ENCODE measurements around the gene PDGFA. TPM values are rescaled to one million over a fixed set of nuclear protein-coding genes. Genes with fewer than 3 reads are reported as not detected.

The PDGFA gene
- total and polyA plus RNA-seq, 2 experiments from 2014 or later = 35.6 to 43.1 TPM

DNA sequence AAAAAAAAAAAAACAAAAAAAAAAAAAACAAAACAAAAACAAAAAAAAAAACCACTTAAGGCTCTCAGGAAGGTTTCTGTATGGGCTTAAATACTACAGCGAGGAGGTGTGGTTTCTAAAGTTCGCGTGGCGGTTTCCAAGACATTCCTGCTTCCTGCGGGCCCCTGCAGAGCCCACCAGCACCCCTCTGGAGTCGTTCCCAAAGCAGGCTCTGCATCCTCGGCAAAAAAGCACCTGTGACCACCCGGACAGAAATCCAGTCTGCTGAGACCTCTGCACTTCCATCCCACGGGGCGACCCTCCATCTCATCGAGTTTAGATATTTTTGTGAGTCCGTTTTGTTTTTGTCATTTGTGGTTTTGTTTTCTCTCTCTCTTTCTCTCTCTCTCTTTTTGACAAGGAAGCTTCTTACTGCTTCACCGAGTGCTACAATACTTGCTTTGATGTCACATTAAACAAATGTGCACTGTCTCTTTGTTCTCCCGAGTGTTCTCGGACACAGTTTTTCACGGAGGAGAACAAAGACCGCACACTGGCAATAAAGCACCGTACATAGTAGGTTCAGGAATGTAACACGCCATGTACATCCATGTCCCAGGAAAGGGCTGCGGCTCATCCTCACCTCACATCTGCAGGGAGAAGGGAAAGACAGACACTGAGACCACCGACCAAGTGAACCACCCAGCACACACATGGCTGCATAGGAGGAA is 21.5 kb downstream of the PDGFA start:
- H3K27me3 ChIP-seq (ENCODE audit: insufficient read depth) = no peaks in the 10 kb centered on the region
- Mint-ChIP-seq H3K9me3 (peaks cover 7% of the 10 kb centered on the region; the same call in 2 of the 3 replicates), H3K4me3 (no peak overlapping the region), H3K4me1 (peaks cover 14% of the 10 kb centered on the region; the same call in 2 of the 3 replicates), H3K27me3 (ENCODE audit: insufficient read depth, low read depth, poor library complexity) (peaks cover 9% of the 10 kb centered on the region), H3K27ac (no peak overlapping the region), H3K36me3 (ENCODE audit: low read depth) (peaks cover 72% of the 10 kb centered on the region)
- TF ChIP-seq, protein P1, sequence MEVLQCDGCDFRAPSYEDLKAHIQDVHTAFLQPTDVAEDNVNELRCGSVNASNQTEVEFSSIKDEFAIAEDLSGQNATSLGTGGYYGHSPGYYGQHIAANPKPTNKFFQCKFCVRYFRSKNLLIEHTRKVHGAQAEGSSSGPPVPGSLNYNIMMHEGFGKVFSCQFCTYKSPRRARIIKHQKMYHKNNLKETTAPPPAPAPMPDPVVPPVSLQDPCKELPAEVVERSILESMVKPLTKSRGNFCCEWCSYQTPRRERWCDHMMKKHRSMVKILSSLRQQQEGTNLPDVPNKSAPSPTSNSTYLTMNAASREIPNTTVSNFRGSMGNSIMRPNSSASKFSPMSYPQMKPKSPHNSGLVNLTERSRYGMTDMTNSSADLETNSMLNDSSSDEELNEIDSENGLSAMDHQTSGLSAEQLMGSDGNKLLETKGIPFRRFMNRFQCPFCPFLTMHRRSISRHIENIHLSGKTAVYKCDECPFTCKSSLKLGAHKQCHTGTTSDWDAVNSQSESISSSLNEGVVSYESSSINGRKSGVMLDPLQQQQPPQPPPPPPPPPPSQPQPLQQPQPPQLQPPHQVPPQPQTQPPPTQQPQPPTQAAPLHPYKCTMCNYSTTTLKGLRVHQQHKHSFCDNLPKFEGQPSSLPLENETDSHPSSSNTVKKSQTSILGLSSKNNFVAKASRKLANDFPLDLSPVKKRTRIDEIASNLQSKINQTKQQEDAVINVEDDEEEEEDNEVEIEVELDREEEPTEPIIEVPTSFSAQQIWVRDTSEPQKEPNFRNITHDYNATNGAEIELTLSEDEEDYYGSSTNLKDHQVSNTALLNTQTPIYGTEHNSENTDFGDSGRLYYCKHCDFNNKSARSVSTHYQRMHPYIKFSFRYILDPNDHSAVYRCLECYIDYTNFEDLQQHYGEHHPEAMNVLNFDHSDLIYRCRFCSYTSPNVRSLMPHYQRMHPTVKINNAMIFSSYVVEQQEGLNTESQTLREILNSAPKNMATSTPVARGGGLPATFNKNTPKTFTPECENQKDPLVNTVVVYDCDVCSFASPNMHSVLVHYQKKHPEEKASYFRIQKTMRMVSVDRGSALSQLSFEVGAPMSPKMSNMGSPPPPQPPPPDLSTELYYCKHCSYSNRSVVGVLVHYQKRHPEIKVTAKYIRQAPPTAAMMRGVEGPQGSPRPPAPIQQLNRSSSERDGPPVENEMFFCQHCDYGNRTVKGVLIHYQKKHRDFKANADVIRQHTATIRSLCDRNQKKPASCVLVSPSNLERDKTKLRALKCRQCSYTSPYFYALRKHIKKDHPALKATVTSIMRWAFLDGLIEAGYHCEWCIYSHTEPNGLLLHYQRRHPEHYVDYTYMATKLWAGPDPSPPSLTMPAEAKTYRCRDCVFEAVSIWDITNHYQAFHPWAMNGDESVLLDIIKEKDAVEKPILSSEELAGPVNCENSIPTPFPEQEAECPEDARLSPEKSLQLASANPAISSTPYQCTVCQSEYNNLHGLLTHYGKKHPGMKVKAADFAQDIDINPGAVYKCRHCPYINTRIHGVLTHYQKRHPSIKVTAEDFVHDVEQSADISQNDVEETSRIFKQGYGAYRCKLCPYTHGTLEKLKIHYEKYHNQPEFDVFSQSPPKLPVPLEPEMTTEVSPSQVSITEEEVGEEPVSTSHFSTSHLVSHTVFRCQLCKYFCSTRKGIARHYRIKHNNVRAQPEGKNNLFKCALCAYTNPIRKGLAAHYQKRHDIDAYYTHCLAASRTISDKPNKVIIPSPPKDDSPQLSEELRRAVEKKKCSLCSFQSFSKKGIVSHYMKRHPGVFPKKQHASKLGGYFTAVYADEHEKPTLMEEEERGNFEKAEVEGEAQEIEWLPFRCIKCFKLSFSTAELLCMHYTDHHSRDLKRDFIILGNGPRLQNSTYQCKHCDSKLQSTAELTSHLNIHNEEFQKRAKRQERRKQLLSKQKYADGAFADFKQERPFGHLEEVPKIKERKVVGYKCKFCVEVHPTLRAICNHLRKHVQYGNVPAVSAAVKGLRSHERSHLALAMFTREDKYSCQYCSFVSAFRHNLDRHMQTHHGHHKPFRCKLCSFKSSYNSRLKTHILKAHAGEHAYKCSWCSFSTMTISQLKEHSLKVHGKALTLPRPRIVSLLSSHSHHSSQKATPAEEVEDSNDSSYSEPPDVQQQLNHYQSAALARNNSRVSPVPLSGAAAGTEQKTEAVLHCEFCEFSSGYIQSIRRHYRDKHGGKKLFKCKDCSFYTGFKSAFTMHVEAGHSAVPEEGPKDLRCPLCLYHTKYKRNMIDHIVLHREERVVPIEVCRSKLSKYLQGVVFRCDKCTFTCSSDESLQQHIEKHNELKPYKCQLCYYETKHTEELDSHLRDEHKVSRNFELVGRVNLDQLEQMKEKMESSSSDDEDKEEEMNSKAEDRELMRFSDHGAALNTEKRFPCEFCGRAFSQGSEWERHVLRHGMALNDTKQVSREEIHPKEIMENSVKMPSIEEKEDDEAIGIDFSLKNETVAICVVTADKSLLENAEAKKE (CRISPR knock-in tag; IDR thresholded peaks at IDR 0.05) = no peak
- TF ChIP-seq STAT1 (IDR thresholded peaks at IDR 0.05; ENCODE audit: unreplicated experiment) (no peak), ZNF331 (CRISPR knock-in tag; IDR thresholded peaks at IDR 0.05; ENCODE audit: low read depth) (no peak), EZH2 (IDR thresholded peaks at IDR 0.05; ENCODE audit: low read depth, unreplicated experiment) (no peak), ZNF114 (CRISPR knock-in tag; IDR thresholded peaks at IDR 0.05) (no peak), POLR2AphosphoS5 (IDR thresholded peaks at IDR 0.05; ENCODE audit: low read depth) (no peak), NANOG (IDR thresholded peaks at IDR 0.05; ENCODE audit: borderline replicate concordance) (no peak), JUNB (IDR thresholded peaks at IDR 0.05; ENCODE audit: unreplicated experiment) (no peak), CREB1 (CRISPR knock-in tag; IDR thresholded peaks at IDR 0.05; ENCODE audit: low read depth) (no peak), EZH2phosphoT487 (IDR thresholded peaks at IDR 0.05; ENCODE audit: unreplicated experiment) (no peak)
- TF ChIP-seq, protein P2, sequence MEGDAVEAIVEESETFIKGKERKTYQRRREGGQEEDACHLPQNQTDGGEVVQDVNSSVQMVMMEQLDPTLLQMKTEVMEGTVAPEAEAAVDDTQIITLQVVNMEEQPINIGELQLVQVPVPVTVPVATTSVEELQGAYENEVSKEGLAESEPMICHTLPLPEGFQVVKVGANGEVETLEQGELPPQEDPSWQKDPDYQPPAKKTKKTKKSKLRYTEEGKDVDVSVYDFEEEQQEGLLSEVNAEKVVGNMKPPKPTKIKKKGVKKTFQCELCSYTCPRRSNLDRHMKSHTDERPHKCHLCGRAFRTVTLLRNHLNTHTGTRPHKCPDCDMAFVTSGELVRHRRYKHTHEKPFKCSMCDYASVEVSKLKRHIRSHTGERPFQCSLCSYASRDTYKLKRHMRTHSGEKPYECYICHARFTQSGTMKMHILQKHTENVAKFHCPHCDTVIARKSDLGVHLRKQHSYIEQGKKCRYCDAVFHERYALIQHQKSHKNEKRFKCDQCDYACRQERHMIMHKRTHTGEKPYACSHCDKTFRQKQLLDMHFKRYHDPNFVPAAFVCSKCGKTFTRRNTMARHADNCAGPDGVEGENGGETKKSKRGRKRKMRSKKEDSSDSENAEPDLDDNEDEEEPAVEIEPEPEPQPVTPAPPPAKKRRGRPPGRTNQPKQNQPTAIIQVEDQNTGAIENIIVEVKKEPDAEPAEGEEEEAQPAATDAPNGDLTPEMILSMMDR (conservative IDR thresholded peaks at IDR 0.05; ENCODE audit: low read depth in 2 of 2) = no peak
- TF ChIP-seq, protein P3, sequence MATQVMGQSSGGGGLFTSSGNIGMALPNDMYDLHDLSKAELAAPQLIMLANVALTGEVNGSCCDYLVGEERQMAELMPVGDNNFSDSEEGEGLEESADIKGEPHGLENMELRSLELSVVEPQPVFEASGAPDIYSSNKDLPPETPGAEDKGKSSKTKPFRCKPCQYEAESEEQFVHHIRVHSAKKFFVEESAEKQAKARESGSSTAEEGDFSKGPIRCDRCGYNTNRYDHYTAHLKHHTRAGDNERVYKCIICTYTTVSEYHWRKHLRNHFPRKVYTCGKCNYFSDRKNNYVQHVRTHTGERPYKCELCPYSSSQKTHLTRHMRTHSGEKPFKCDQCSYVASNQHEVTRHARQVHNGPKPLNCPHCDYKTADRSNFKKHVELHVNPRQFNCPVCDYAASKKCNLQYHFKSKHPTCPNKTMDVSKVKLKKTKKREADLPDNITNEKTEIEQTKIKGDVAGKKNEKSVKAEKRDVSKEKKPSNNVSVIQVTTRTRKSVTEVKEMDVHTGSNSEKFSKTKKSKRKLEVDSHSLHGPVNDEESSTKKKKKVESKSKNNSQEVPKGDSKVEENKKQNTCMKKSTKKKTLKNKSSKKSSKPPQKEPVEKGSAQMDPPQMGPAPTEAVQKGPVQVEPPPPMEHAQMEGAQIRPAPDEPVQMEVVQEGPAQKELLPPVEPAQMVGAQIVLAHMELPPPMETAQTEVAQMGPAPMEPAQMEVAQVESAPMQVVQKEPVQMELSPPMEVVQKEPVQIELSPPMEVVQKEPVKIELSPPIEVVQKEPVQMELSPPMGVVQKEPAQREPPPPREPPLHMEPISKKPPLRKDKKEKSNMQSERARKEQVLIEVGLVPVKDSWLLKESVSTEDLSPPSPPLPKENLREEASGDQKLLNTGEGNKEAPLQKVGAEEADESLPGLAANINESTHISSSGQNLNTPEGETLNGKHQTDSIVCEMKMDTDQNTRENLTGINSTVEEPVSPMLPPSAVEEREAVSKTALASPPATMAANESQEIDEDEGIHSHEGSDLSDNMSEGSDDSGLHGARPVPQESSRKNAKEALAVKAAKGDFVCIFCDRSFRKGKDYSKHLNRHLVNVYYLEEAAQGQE (IDR thresholded peaks at IDR 0.05; ENCODE audit: unreplicated experiment) = no peak
- TF ChIP-seq, protein P4, sequence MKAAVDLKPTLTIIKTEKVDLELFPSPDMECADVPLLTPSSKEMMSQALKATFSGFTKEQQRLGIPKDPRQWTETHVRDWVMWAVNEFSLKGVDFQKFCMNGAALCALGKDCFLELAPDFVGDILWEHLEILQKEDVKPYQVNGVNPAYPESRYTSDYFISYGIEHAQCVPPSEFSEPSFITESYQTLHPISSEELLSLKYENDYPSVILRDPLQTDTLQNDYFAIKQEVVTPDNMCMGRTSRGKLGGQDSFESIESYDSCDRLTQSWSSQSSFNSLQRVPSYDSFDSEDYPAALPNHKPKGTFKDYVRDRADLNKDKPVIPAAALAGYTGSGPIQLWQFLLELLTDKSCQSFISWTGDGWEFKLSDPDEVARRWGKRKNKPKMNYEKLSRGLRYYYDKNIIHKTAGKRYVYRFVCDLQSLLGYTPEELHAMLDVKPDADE (IDR thresholded peaks at IDR 0.05) = no peak
- DNase-seq (ENCODE audit: low spot score) (peak; percentile 2), ATAC-seq (no peak)
- no peak overlapping the region for H3K4me2 ChIP-seq
- no peak overlapping the region for H2AFZ ChIP-seq
- peaks cover 5% of the 10 kb centered on the region for H4K20me1 ChIP-seq (replicated peaks; ENCODE audit: insufficient read depth)
- no peaks in the 10 kb centered on the region for H3K9me2 ChIP-seq (ENCODE audit: insufficient read depth)
- H3K79me2 ChIP-seq (replicated peaks; ENCODE audit: insufficient read depth) = no peaks in the 10 kb centered on the region
- no peaks in the 10 kb centered on the region for H3F3A ChIP-seq (replicated peaks; ENCODE audit: low read depth)
- no peaks in the 10 kb centered on the region for H3K4me1 ChIP-seq (ENCODE audit: insufficient read depth)
- no peaks in the 10 kb centered on the region; the same call in 1 of the 2 replicates for H3K36me3 ChIP-seq (ENCODE audit: insufficient read depth)
- 0 out of 2 replicates have a peak overlapping the region, but pooled peaks have one; percentile 72 for H3K27ac ChIP-seq (ENCODE audit: low read depth)
- no peak overlapping the region for H3K4me3 ChIP-seq

Measured in GM23338 (cell line).